ENCODE measurements around the gene PARD3B. TPM values are rescaled to one million over a fixed set of nuclear protein-coding genes. Genes with fewer than 3 reads are reported as not detected.

Gene PARD3B
- total and polyA plus RNA-seq, 8 donors = 18.5 to 24.6 (median 21.1) TPM

GRCh38 chr2:205338156-205338555 is 792.9 kb downstream of the PARD3B start:
- DNase-seq (no peak), ATAC-seq (no peak)
- TF ChIP-seq CTCF (IDR thresholded peaks at IDR 0.05) = no peak
- no peaks in the 10 kb centered on the region for H3K36me3 ChIP-seq
- no peaks in the 10 kb centered on the region for H3K27me3 ChIP-seq
- no peaks in the 10 kb centered on the region for H3K9me3 ChIP-seq
- H3K27ac ChIP-seq = no peak overlapping the region
- no peak overlapping the region for H3K4me3 ChIP-seq
- H3K4me1 ChIP-seq = no peaks in the 10 kb centered on the region
- intact Hi-C loops (cut with DNase I) = no loop called here

GRCh38 chr2:205343103-205343502 is 797.8 kb downstream of the PARD3B start:
- H3K27ac ChIP-seq = no peak overlapping the region
- no peak for DNase-seq
- ATAC-seq = no peak
- no peaks in the 10 kb centered on the region for H3K36me3 ChIP-seq
- intact Hi-C loops (cut with DNase I) = no loop called here
- H3K4me3 ChIP-seq = no peak overlapping the region
- TF ChIP-seq CTCF (IDR thresholded peaks at IDR 0.05) = no peak
- H3K4me1 ChIP-seq = no peaks in the 10 kb centered on the region
- no peaks in the 10 kb centered on the region for H3K9me3 ChIP-seq
- no peaks in the 10 kb centered on the region for H3K27me3 ChIP-seq

- Histone ChIP-seq H3K4me1 (no peaks in the 10 kb centered on the region), H3K9me3 (no peaks in the 10 kb centered on the region), H3K27ac (no peak overlapping the region), H3K36me3 (no peaks in the 10 kb centered on the region), H3K27me3 (no peaks in the 10 kb centered on the region), H3K4me3 (no peak overlapping the region)
- no peak for ATAC-seq
- no peak for TF ChIP-seq CTCF (IDR thresholded peaks at IDR 0.05)
- intact Hi-C loops (cut with DNase I) = no loop called here
- no peak for DNase-seq
These were observed 801.4 kb downstream of the PARD3B start for GRCh38 chr2:205346649-205347048.

GRCh38 chr2:205347899-205348298 is 802.6 kb downstream of the PARD3B start:
- no peak for TF ChIP-seq CTCF (IDR thresholded peaks at IDR 0.05)
- DNase-seq (no peak), ATAC-seq (no peak)
- Histone ChIP-seq H3K36me3 (no peaks in the 10 kb centered on the region), H3K4me3 (no peak overlapping the region), H3K27me3 (no peaks in the 10 kb centered on the region), H3K4me1 (no peaks in the 10 kb centered on the region), H3K27ac (no peak overlapping the region), H3K9me3 (no peaks in the 10 kb centered on the region)
- intact Hi-C loops (cut with DNase I) = no loop called here

- Histone ChIP-seq H3K4me3 (no peak overlapping the region), H3K27me3 (no peaks in the 10 kb centered on the region), H3K27ac (no peak overlapping the region), H3K4me1 (no peaks in the 10 kb centered on the region), H3K9me3 (no peaks in the 10 kb centered on the region), H3K36me3 (no peaks in the 10 kb centered on the region)
- intact Hi-C loops (cut with DNase I) = no loop called here
- ATAC-seq = no peak
- no peak for DNase-seq
- TF ChIP-seq CTCF (IDR thresholded peaks at IDR 0.05) = no peak
These were observed 806.8 kb downstream of the PARD3B start for GRCh38 chr2:205352094-205352493.
